ENCODE results near the gene UBASH3A.

UBASH3A gene

DNA sequence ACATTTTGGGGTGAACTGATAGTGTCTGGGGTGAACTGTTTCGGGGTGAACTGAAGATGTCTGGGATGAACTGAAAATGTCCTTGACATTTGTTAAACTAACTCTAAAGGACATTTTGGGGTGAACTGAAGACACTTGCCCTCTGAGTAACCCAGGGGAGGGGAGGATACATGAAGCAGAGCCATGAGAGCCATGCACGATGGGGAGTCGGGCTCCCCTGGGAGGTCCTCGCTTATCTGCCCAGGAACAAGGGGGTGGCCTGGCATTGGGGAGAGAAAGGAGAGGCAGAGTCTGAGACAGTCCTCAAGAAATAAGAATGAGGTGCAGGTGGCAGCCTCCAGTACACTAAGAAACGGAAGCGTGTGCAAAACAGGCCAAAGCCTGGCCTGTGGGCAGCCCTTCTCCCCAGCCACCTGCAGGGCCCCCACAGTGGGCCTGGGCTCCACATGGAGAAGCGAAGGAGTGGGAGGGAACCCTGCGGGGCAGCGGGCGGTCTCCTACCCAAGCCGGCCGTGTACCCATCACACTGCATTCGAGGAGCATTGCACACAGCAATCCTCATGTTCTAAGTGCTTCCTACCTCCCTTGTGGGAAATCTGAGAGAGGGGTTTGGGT lies 68.1 kb downstream of the UBASH3A start:
- no peak for DNase-seq

DNA sequence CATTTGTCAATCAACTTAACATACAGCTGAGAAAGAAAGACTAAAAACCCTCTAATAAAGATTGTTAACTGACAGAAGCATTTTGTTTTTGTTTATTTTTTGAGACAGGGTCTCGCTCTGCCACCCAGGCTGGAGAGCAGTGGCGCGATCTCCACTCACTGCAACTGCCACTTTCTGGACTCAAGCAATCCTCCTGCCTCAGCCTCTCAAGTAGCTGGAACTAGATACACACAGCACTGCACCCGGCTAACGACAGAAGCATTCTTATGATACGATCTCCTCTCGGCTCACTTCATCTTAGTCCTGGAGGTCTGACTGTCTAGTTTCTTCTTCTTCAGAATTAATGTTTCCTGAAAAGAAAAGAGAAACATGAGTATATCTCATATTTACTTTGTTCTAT lies 68.8 kb downstream of the UBASH3A start:
- DNase-seq, result no peak

DNA sequence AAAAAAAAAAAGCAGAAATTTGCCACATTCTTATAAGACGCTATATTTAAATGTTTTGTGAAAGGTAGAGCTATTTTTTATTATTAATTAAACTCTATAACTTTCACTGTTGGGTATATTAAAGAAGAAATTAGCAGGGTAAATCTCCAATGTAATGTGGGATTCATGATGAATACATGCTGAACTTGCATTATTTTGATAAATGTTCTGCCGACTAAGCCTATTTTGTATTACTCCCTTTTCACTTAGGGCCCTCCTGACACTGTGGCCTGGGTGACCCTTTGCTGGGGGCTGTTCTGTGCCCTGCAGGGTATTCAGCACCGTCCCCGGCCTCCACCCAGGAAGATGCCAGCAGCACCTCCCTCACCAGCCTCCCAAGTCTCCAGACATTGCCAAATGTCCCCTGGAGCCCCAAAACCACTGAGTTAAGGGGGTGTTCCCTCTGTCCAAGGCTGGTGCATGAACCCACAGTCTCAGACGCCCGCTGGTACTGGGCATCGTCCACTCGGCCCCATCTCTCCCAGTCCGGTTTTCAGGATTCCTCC lies 69.9 kb downstream of the UBASH3A start:
- DNase-seq, result no peak

DNA sequence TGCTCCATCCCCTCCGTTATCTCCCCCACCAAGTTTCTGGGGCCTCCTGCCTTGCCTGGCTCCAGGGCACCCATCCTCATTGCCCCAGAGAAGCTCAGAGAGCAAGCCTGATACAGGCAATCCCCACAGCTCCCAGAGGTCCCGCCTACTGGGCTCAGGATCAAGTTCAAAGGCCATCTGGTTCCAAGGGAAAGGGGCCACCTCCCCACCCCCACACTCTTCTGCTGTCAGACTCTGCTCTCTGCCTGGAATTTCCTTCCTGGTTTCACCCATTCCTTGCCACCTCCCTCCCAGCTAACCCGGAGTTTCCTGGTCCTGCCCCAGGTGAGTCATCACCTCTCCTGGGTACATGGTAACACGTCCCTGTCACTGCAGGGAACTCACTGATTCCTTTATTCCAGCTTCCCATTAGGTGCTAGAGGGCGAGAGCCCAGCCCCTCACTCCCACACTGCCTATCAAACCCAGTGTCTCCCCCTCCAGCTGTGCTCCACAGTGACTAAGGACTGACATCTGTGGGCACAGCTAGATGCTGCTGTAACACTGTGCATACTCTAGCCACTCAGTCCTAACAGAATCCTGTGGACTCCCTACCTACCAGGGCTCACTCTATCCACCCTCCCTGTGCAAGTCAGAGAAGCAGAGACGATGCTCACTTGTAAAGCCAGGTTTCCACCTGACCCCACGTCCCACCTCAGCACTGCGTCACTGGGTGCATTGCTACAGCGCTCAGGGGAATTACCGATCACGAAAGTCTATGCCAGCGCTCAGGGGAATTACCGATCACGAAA lies 70.5 kb downstream of the UBASH3A start:
- DNase-seq, result no peak

DNA sequence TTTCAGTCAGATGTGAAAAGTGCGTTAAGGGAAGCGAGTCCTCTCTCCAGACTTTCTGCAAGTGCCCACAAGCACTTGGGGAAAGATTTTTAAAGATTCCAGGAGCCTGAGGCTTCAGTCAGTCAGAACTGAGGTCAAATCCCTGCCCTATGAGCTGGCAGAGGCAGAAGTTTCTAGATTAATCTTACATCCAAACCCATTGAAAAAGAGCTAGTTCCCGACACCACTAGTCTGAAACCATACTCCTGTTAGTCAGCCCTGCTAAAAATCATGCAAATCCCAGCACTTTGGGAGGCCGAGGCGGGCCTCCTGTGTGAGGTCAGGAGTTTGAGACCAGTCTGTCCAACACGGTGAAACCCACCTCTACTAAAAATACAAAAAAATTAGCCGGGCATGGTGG lies 71.3 kb downstream of the UBASH3A start:
- DNase-seq, result no peak

DNA sequence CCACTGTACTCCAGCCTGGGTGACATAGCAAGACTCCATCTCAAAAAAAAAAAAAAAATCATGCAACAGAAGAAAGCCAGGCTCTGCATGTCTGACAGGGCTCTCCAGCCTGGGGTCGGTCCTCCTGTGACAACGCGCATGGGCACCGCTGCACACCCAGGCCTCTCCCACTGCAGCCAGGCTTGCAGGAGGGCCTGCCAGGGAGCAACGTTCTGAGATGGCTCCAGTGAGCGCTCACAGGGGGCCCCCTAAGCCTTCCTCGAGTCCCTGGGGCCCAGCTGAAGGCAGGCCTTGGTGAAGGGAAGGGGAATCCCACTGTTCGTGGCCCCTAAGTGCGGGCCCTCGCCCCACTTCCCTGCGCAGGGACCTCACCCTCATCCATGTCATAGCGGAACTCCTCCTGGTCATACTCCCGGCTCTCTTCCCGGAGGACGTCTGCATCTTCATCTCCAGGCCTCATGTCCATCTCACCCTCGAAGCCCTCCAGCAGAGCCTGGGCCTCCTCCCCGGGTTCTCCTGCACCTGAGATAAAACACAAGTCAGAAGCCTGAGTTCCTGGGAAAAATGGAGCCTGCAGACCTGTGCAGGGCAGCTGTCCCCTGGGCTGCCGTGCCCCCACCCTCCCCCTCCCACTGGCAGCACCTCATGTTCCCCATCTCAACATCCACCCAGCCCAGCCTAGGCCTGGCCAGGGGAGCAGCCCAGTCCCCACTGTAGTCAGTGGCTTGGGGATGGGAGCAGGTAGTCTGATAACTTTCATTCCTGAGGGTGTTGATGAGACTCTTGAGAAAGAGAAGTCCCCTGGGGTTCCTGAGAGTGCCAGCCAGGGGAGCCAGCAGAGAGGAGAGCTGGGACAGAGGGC lies 72.1 kb downstream of the UBASH3A start:
- no peak for DNase-seq

DNA sequence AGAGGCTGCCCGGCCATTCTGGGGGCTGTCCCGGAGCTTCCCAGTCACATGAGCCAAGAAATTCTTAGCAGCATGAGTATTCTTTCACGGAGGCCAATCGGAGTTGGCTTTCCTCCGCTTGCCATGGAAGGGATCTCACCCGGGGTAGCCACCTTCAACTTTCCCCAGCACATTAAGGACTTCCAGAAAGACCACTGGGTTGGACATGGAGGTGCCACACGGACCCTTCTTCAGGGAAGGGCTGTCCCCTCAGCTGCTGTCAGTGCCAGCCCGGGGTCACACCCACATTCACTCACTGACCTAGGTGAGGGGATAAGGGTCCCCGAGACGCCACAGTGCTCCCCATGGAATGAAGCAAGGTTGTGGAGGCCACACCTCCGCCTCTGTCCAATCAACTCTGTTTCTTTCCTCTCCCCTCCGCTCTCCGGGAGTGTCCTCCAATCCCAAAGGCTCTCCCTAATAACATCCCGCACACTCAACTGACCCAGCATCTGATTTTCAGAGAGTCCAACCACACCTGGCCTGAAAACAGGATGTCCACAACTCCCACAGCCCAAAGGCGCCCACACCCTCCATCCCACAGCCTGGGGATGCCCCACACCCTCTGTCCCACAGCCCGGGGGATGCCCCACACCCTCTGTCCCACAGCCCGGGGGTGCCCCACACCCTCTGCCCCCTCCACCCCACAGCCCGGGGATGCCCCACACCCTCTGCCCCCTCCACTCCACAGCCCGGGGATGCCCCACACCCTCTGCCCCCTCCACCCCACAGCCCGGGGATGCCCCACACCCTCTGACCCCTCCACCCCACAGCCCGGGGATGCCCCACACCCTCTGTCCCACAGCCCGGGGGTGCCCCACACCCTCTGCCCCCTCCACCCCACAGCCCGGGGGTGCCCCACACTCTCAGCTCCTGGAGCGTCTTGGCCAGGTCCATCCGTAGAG lies 73.0 kb downstream of the UBASH3A start:
- no peak for DNase-seq

DNA sequence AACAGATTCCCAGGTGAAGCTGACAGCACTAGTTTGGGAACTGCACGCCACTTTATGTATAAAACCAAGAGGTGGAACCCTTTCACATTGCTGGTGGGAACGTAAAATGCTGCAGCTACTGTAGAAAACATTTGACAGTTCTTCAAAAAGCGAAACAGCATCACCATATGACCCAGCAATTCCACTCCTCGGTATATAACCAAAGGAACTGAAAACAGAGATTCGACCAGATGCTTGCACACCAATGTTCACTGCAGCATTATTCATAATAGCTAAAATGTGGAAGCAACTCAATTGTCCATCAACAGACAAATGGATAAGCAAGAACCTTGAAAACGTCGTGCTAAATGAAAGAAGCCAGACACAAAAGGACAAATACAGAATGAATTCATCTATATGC lies 74.8 kb downstream of the UBASH3A start:
- no peak for DNase-seq

DNA sequence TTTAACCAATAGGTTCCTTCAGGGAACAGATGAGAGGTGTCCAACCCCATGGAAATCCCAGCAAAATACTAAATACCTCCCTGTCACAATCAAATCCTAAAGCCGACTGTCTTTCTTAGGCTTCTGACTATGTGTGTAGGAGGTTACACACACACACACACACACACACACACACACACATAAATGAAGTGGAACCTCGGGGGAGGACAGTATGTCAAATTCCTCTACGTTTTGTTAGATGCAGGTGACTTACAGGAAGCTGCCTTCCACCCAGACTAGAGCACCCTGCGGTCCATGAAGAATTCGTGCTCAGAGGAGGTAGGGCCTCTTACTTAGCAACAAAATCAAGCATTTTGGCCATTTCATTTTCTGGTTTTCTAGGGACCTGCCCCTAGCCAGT lies 75.9 kb downstream of the UBASH3A start:
- DNase-seq, result no peak

DNA sequence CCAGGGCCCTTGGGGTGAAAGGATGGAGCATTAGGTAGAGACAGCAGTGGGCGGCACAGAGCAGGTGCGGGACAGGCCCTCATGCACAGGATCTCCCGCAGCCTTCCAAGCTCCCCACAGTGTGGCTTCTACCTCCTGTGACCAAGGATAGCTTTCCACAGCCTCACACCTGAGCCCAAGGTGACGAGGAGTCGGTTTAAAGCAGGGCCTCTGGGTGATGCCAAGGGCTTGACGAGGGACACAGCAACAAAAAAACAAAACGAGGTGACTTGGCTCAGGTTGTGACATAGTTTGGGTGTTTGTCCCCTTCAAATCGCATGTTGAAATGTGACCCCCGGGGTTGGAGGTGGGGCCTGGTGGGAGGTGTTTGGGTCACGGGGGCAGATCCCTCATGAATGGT lies 77.0 kb downstream of the UBASH3A start:
- no peak for DNase-seq

DNA sequence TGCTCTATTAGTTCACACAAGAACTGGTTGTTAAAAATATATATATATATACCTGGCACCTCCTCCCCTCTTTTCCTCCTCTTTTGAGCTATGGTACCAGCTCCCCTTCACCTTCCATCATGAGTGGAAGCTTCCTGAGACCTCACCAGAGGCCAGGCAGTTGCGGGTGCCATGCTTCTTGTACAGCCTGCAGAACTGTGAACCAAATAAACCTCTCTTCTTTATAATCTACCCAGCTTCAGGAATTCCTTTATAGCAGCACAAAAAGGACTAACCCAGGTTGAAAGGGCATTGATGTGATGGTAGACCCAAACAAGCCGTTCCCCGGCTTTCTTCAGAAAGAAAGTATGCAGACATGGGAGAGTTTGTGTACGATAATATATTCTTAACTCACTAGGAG lies 77.5 kb downstream of the UBASH3A start:
- no peak for DNase-seq

DNA sequence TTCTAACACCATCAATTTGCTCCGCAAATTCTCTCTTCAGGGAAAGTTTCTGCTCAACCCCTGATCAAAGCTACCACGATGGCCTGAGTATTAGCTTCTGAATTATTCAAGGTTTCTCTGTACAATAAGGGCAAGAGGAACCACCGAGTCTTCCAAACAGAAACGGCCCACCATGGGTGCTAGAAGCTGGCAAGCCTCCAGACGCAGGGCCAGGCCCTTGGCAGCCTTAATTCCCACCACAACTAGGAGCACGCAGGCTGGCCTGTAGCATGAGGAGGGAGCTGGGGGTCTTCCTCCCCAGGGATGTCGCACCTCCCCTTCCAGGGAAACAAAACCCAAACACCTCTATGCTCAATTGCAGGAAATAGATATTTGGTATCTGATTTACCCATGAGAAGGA lies 81.3 kb downstream of the UBASH3A start:
- no peak for DNase-seq

DNA sequence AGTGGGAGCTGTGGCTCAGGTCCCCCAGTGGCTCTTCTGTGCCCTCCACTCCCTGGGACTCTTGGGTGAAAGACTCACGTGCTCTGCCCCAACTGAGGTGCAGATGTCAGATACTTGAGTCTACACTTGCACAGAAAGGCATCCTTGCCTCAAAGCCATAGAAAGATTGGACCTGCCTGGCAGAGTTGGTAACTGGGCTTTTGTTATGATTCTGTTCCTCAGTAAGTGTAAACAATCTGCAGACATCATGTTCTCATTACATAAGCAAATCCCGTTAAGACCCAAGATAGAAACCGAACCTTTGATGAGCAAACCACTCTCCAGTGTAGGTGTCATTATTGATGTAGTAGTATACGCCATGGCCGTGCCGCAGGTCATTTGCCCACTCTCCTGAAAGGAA lies 82.4 kb downstream of the UBASH3A start:
- DNase-seq, result no peak

DNA sequence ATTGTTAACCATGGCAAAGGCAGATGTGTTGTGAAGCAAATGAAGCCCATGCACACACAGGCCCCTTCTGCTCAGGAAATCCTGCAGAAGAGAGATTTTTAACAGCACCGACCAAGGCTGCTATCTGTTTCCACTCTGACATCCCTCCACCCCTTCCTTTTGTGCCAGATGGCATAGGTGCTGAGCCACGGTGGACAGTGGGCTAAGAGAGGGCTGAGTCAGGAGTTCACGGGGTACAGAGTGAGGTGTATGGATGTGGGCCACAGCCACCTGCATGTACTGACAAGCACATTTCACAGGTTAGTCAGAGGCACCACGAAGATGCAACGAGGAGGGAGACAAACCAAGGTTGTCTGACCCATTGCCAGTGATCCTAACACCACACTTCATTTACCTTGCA lies 82.8 kb downstream of the UBASH3A start:
- DNase-seq, result no peak

DNA sequence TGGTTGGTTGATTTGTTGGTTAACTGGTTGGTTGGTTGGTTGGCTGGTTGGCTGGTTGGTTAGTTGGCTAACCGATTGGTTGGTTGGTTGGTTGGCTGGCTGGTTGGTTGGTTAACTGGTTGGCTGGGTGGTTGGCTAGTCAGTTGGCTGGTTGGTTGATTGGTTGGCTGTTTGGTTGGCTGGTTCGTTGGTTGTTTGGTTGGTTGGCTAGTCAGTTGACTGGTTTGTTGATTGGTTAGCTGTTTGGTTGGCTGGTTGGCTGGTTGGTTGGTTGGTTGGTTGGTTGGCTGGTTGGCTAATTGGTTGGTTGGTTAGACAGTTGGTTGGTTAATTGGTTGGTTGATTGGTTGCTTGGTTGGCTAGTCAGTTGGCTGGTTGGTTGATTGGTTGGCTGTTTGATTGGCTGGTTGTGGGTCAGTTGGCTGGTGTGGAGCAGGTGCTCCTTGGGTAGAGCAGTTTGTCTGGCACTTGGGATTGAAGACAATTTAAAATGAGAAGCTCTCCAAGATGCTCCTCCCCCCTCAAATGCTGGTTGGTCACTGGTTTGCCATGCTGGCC lies 85.4 kb downstream of the UBASH3A start:
- no peak for DNase-seq

DNA sequence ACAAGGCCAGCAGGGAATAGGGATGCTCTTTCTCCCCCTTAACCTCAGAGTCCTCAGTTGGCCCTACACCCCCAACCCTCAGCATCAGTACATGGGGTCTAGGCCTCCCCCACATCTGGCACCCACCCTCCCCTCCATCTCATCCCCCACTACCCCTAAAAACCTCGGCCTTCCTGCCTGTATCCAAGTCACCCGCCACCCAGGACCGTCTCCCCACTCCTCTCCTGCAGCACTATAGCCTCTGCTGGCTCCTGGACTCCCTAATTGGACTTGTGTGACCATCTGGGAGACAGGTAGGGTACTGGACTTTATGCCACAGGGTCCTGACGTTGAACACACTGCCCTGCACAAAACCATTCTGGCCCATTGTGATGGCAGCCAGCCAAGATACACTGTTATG lies 86.3 kb downstream of the UBASH3A start:
- DNase-seq, result no peak

DNA sequence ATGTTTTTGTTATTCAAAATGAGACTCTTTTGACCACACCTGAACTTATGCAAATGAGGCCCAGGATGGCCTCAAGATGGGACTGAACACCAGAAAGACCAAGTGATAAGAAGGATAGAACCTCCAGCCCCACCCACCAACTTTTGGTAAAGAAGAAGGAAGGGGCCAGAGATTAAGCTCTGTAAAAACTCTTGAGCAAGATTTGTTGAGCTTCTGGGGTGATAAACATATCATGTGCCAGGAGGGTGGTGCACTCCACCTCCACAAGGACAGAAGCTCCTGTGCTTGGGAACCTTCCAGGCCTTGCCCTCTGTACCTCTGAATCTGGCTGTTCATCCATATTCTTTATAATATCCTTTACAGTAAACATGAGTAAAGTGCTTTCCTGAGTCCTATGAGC lies 87.0 kb downstream of the UBASH3A start:
- no peak for DNase-seq

DNA sequence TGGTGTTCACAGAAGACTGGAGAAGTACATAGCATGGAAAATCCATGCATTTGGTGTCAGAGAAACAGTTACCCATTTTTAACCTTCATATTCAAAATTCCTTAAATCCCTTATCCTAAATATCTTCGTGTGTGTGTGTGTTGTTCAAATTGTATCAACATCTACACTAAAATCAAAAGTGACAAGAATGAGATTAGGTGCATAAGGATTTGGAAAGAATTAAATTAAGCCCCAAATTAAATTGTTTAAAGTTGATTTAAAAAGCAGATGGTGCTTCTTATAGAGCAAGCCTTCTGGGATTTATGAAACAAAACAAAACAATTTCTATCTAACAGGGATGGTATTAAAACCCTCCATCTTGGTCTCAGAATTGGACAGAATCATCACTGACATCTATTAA lies 87.6 kb downstream of the UBASH3A start:
- no peak for DNase-seq

DNA sequence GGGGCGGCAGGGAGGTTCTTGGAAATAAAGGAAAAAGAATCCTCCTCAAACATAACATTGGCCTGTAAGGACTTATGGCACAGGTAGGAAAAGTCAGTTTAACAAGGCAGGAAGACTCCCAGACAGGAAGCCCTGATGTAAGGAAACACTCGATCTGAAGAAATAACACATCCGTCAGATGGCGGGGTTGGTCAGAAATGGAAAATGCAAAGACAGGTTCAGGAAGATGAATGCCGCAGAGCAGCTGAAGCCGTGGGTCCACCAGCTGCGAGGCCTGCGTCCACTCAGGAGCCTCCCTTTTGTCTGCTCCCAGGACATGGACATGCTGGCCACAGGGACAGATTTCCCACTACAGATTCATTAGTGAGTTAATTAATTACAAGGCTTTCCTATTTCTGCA lies 88.5 kb downstream of the UBASH3A start:
- no peak for DNase-seq

DNA sequence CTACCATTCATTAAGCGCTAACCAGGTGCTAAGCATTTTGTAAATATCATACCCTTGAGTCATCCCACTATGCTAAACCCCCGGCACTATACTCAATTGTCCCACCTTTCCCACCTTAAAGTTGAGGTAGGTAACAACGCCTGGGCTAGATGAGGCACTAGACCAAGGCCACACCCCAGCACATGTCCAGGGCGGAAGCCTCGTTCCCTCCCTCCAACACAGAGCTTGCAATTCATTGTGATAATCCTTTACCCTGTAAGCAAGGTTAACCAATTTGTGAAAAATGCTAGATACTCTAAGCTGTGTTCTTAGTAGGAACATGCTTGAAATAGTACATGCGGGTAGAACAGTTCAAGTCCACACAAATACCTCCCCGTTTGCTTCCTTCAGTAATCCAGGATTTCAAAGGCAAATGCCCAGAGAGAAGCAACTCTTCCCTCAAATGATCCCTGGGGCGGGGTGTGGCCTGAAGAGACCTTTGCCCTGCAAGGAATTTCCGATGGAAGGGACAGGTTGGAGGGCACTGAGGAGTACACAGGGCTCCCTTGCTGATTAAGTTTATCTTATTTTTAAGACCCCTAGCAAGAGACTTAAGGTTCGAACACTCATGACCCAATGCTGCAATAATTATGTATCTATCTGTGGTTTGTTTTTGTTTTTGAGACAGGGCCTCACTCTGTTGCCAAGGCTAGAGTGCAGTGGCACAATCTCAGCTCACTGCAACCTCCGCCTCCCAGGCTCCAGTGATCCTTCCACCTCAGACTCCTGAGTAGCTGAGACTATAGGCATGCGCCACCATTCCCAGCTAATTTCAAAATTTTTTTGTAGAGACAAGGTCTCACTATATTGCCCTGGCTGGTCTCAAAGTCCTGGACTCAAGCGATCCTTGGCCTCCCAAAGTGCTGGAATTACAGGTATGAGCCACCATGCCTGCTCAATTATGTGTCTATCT lies 89.7 kb downstream of the UBASH3A start:
- no peak for DNase-seq

DNA sequence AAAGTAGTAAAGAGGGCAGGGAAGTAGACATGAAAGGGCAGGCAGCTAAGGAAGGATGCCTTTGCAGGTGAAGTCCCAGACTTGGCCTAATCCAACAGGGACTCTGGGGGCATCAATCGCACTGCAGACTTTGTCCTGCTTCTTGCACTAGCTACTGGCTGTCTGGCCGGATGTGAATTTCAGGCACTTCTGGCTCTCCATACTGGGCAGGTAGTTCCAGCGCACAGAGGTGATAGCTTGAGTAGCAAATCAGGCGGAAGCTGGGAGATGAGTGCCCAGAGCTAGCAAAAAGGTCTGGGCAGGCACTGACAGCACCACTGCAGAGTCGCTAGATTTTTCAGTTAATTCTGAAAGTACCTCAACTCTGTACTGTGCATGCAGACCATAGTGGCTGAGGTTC lies 91.3 kb downstream of the UBASH3A start:
- DNase-seq, result no peak
